AG04450 (cell line): Measurements from ENCODE around the gene DKK3. TPM values are rescaled to one million over a fixed set of nuclear protein-coding genes. Genes with fewer than 3 reads are reported as not detected.

Source experiments
- CTCF ChIA-PET: fragments of 300-600, 350-600 bp; formaldehyde crosslinking; extraction: SDS; loops from one replicate; lab custom pipeline; 2022; ENCODE audit warnings: antibody characterized with exemption, inconsistent platforms; lab: Charles Lee
- POLR2A ChIA-PET: fragments of 350-600 bp; formaldehyde crosslinking; extraction: SDS; loops from one replicate; lab custom pipeline; 2021; ENCODE audit warnings: antibody characterized with exemption, inconsistent platforms; lab: Yijun Ruan, JAX
- DNase-seq: peaks from one replicate; pipeline ENCODE4 v3.0.0-alpha.2; 2011; ENCODE audit warnings: low read depth, low spot score
- H3K27ac ChIP-seq: one replicate; pipeline ENCODE4 v1.5.1; 2012; ENCODE audit warnings: low read depth, low read length, control low read depth
- H3K27me3 ChIP-seq: one replicate; pipeline ENCODE4 v1.6.0; 2012; ENCODE audit warnings: low read length; ENCODE audit not compliant: control insufficient read depth, insufficient read depth
- H3K4me3 ChIP-seq: 2 replicates; pipeline ENCODE4 v1.5.1; 2011; ENCODE audit warnings: mild to moderate bottlenecking, low read depth, low read length, control low read depth
- H3K9me3 ChIP-seq: 2 replicates; pipeline ENCODE4 v1.5.1; 2012; ENCODE audit warnings: low read length; ENCODE audit not compliant: control insufficient read depth, insufficient read depth
- CTCF ChIP-seq: IDR thresholded peaks from 2 replicates; pipeline ENCODE4 v1.5.1; 2011; ENCODE audit warnings: low read depth, low read length, control low read depth, inconsistent platforms
- polyA plus RNA-seq: library from polyadenylated mRNA; depleted of rRNA; stranded (reverse); fragments of >200 nt; gene quantifications from 2 replicates; pipeline ENCODE4 v1.2.3, GENCODE V29; 2011

Gene DKK3
- polyA plus RNA-seq, 1 experiment = 928 TPM

GRCh38 chr11:11987503-11988022 is 20.9 kb downstream of the DKK3 start:
- ChIA-PET POLR2A (no interaction called here), CTCF (interaction anchor here (0.9 to 2.1 kb wide), 5 partner anchors 9 to 57 kb away, joined by 3 to 9 read pairs (median 5); no protein-coding TSS in a partner anchor)
- no peak for DNase-seq
- Histone ChIP-seq H3K9me3 (no peaks in the 10 kb centered on the region; the same call in 1 of the 2 replicates), H3K27me3 (no peaks in the 10 kb centered on the region), H3K4me3 (no peak overlapping the region), H3K27ac (peak overlapping the region; percentile 89)
- TF ChIP-seq CTCF = peak; percentile 58

DNA sequence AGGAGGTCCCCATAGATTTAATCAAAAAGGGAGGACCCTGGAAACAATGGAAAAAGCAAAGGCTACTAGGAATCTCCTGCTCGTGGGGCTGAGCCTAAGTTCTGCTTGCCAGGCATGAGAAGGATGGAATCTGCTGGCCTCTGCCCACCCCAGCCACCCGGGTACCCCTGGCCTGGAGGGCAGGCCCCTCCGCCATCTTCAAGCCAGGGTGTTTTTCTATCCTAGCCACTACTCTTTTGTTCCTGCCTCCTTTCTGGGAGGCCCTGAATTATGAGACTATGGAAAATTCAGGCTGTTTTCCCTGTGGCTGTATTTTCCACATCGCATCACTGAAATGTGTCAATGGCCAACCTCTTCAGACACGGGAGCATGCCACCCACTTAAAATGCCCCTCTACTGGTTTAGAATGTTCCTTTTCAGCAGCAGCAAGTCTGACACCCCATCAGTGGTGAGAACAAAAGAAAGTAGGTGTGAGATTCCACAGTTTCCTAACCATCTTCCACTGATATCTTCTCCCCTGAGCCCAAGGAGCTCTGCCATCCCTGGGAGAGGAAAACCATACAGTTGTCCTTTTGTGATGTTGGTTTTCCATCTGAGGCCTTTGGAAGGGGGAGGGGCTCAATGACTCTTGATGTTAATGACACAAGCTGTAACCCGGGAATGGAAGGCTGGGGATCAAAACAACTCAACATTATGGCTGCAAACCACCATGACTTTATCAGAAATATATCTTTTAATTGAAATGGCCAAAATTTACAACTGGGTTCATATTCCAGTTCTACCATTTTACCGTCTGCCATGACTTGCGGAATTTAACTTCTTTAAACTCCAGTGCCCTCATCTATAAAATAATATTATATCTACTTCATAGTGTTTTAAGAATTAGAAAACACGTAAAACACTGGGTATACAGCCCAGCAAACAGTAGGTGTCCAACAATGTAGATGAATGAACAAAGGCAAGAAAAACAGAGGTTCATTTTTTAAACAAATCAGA is 22.2 kb downstream of the DKK3 start:
- DNase-seq = no peak
- H3K9me3 ChIP-seq = peaks cover 4% of the 10 kb centered on the region
- no peak overlapping the region for H3K4me3 ChIP-seq
- ChIA-PET POLR2A (no interaction called here), CTCF (interaction anchor here (1.2 to 1.4 kb wide), 2 partner anchors 10 to 33 kb away, joined by 4 to 5 read pairs; no protein-coding TSS in a partner anchor)
- no peaks in the 10 kb centered on the region for H3K27me3 ChIP-seq
- no peak overlapping the region for H3K27ac ChIP-seq
- no peak for TF ChIP-seq CTCF

DNA sequence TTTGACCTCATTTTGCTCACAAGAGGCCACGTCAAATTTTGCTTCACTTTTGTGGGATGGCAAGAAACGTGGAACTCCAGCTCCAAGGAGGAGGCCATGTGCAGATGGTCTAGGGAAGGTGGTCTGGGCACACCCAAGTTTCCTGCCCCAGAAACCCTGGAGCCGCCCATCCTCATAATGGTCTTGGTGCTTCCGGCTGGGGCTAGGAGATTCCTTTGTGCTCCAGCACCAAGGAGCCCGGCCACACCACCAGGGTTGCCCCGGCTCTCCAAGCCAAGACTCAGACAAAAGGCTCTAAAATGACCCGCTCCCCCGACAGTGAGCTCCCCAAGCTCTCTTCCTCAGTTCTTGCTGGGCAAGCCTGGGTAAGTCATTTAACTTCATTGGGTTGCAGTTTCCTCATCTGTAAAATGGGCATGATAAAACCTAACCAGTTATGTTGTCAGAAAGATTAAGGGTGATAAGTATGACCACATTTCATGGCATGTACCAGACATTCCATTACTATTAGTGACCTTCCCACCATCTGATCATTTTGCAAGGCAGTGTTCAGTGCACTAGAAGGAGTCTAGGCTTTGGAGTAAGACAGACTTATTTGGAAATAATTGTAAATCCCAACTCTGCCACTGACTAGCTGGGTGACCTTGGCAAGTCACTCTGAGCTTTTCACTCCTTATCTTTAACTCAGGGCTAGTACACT is 23.3 kb downstream of the DKK3 start:
- no peak overlapping the region for H3K4me3 ChIP-seq
- no peaks in the 10 kb centered on the region for H3K27me3 ChIP-seq
- TF ChIP-seq CTCF = no peak
- no peak for DNase-seq
- peak overlapping the region; percentile 42 for H3K27ac ChIP-seq
- POLR2A ChIA-PET = interaction anchor here (0.7 kb wide), 1 partner anchor 8 kb away, joined by 3 read pairs; no protein-coding TSS in a partner anchor
- CTCF ChIA-PET = interaction anchor here (1.4 kb wide), 1 partner anchor 9 kb away, joined by 4 read pairs; no protein-coding TSS in a partner anchor
- peaks cover 7% of the 10 kb centered on the region for H3K9me3 ChIP-seq

- ChIA-PET CTCF (interaction anchor here (1.4 kb wide), 1 partner anchor 8 kb away, joined by 4 read pairs; no protein-coding TSS in a partner anchor), POLR2A (no interaction called here)
- H3K27ac ChIP-seq = peak overlapping the region; percentile 59
- H3K27me3 ChIP-seq = no peaks in the 10 kb centered on the region
- DNase-seq = no peak
- no peak for TF ChIP-seq CTCF
- H3K9me3 ChIP-seq = peaks cover 7% of the 10 kb centered on the region
- no peak overlapping the region for H3K4me3 ChIP-seq
Observed at GRCh38 chr11:11984563-11984962, 23.9 kb downstream of the DKK3 start.
